HepG2 (cell line): ENCODE measurements around the gene SLC17A9. TPM values are rescaled to one million over a fixed set of nuclear protein-coding genes. Genes with fewer than 3 reads are reported as not detected.

Source experiments
- ATF7 ChIP-seq, 2 experiments: fragments of 450-650 bp in 1 of 2; sonication (generic) in 1 of 2; formaldehyde crosslinking in 1 of 2; IDR thresholded peaks; 2 replicates each; pipeline versions ENCODE4 v1.4.0 to v1.6.1; 2016 to 2020; ENCODE audit warnings: antibody characterized with exemption in 1 of 2, mild to moderate bottlenecking in 1 of 2, missing genetic modification reagents in 1 of 2
- BORCS8-MEF2B ChIP-seq: sonication (generic); formaldehyde crosslinking; IDR thresholded peaks from 2 replicates; pipeline ENCODE4 v1.8.0; 2022; ENCODE audit warnings: mild to moderate bottlenecking, missing genetic modification reagents
- CREB1 ChIP-seq, 2 experiments: fragments of 450-650 bp in 1 of 2; IDR thresholded peaks; 2 replicates each; pipeline ENCODE4 v1.6.1; 2016 to 2017; ENCODE audit warnings: control low read depth in 1 of 2, mild to moderate bottlenecking in 1 of 2, missing compliant biosample characterization in 1 of 2, missing genetic modification characterization in 1 of 2
- FOXK1 ChIP-seq: sonication (generic); formaldehyde crosslinking; IDR thresholded peaks from 2 replicates; pipeline ENCODE4 v1.4.0; 2020; ENCODE audit warnings: low read depth, missing genetic modification reagents, borderline replicate concordance
- HNRNPH1 ChIP-seq: fragments of 200-400 bp; formaldehyde crosslinking; optimal IDR thresholded peaks from 2 replicates; pipeline ENCODE3; 2017; ENCODE audit warnings: mild to moderate bottlenecking, low read depth, low read length
- HOXA7 ChIP-seq: sonication (generic); formaldehyde crosslinking; IDR thresholded peaks from 2 replicates; pipeline ENCODE4 v1.8.1; 2022; ENCODE audit warnings: mild to moderate bottlenecking, missing genetic modification reagents, moderate library complexity
- JUN ChIP-seq: sonication (generic); formaldehyde crosslinking; IDR thresholded peaks from 2 replicates; pipeline ENCODE4 v1.4.0; 2020; ENCODE audit warnings: mild to moderate bottlenecking, missing genetic modification reagents
- NONO ChIP-seq, 2 experiments: fragments of 450-650 bp in 1 of 2; sonication (generic) in 1 of 2; formaldehyde crosslinking in 1 of 2; IDR thresholded peaks in 1 of 2; conservative IDR thresholded peaks in 1 of 2; 2 replicates each; pipeline versions ENCODE4 v1.6.1 to v1.8.0; 2017 to 2022; ENCODE audit warnings: mild to moderate bottlenecking in 1 of 2, missing genetic modification reagents in 1 of 2, moderate library complexity in 1 of 2
- PAWR ChIP-seq: sonication (generic); formaldehyde crosslinking; IDR thresholded peaks from 2 replicates; pipeline ENCODE4 v1.4.0; 2020; ENCODE audit warnings: missing genetic modification reagents, mild to moderate bottlenecking, borderline replicate concordance
- PAX8 ChIP-seq: sonication (generic); formaldehyde crosslinking; IDR thresholded peaks from 2 replicates; pipeline ENCODE4 v1.8.0; 2022; ENCODE audit warnings: mild to moderate bottlenecking, missing genetic modification reagents, borderline replicate concordance
- POLR2A ChIP-seq, 2 experiments: IDR thresholded peaks; 2 replicates each; pipeline ENCODE4 v1.6.1; 2011; ENCODE audit warnings: low read depth in 2 of 2, low read length in 2 of 2, mild to moderate bottlenecking in 1 of 2, moderate library complexity in 1 of 2; ENCODE audit not compliant: insufficient read depth in 1 of 2
- RAD51 ChIP-seq: fragments of 450-650 bp; IDR thresholded peaks from 2 replicates; pipeline ENCODE4 v1.6.1; 2016; ENCODE audit warnings: borderline replicate concordance
- TMF1 ChIP-seq: sonication (generic); formaldehyde crosslinking; IDR thresholded peaks from 2 replicates; pipeline ENCODE4 v1.8.1; 2022; ENCODE audit warnings: low read depth, missing genetic modification reagents
- TOPORS ChIP-seq: sonication (generic); formaldehyde crosslinking; IDR thresholded peaks from 2 replicates; pipeline ENCODE4 v1.8.0; 2023; ENCODE audit warnings: mild to moderate bottlenecking, missing genetic modification reagents
- ZFX ChIP-seq: sonication (generic); formaldehyde crosslinking; IDR thresholded peaks from 2 replicates; pipeline ENCODE4 v1.4.0; 2020; ENCODE audit warnings: mild to moderate bottlenecking, low read depth, missing genetic modification reagents, moderate library complexity
- ZNF232 ChIP-seq: sonication (generic); formaldehyde crosslinking; IDR thresholded peaks from 2 replicates; pipeline ENCODE4 v1.4.0; 2020; ENCODE audit warnings: missing genetic modification reagents, borderline replicate concordance
- ZNF274 ChIP-seq: sonication (generic); formaldehyde crosslinking; IDR thresholded peaks from 2 replicates; pipeline ENCODE4 v1.5.1; 2020; ENCODE audit warnings: mild to moderate bottlenecking, missing genetic modification reagents
- ZNF33B ChIP-seq: sonication (generic); formaldehyde crosslinking; IDR thresholded peaks from 2 replicates; pipeline ENCODE4 v1.5.1; 2020; ENCODE audit warnings: mild to moderate bottlenecking, missing genetic modification reagents
- ZNF44 ChIP-seq: sonication (generic); formaldehyde crosslinking; IDR thresholded peaks from 2 replicates; pipeline ENCODE4 v1.5.1; 2020; ENCODE audit warnings: mild to moderate bottlenecking, missing genetic modification reagents
- ZNF543 ChIP-seq: sonication (generic); formaldehyde crosslinking; IDR thresholded peaks from 2 replicates; pipeline ENCODE4 v1.4.0; 2020; ENCODE audit warnings: mild to moderate bottlenecking, missing genetic modification reagents
- ZNF547 ChIP-seq: sonication (generic); formaldehyde crosslinking; IDR thresholded peaks from 2 replicates; pipeline ENCODE4 v1.5.1; 2020; ENCODE audit warnings: mild to moderate bottlenecking, missing genetic modification reagents
- ZNF598 ChIP-seq: sonication (generic); formaldehyde crosslinking; IDR thresholded peaks from 2 replicates; pipeline ENCODE4 v1.5.1; 2020; ENCODE audit warnings: mild to moderate bottlenecking, missing genetic modification reagents, borderline replicate concordance
- polyA plus RNA-seq, 8 experiments: library from polyadenylated mRNA; depleted of rRNA in 3 of 8; stranded (reverse) in 7 of 8; unstranded in 1 of 8; fragments of >200 nt; fragmentation: Illumina TruSeq in 4 of 8; extraction: Trizol in 4 of 8; gene quantifications; 2 replicates each; pipeline versions ENCODE4 v1.2.1 to v1.2.3, GENCODE V29; 2011 to 2016; ENCODE audit warnings: low read depth in 4 of 8, missing spikeins in 1 of 8, mixed read lengths in 1 of 8; ENCODE audit not compliant: insufficient read depth in 1 of 8
- total RNA-seq, 5 experiments: library from RNA; depleted of rRNA; stranded (reverse); fragments of >200 nt; fragmentation: Illumina TruSeq; extraction: Trizol; gene quantifications; 2 replicates each; pipeline ENCODE4 v1.2.3, GENCODE V29; 2016; ENCODE audit warnings: low read depth in 1 of 5
- TF ChIP-seq, protein P1 (sequence below): sonication (generic); formaldehyde crosslinking; IDR thresholded peaks from 2 replicates; pipeline ENCODE4 v1.5.1; 2020; ENCODE audit warnings: missing genetic modification reagents, mild to moderate bottlenecking, borderline replicate concordance
- TF ChIP-seq, protein P2 (sequence below): IDR thresholded peaks from 2 replicates; pipeline ENCODE4 v1.6.1; 2016; ENCODE audit warnings: missing biosample characterization, missing genetic modification reagents, low read depth
- TF ChIP-seq, protein P3 (sequence below): IDR thresholded peaks from 2 replicates; pipeline ENCODE4 v1.6.1; 2016; ENCODE audit warnings: low read depth, control low read depth

Gene SLC17A9
- total and polyA plus RNA-seq, 2 of the 13 experiments (the other 11 are each of a cell fraction or from before 2014, with no cell fraction given) = 110 to 191 TPM

DNA sequence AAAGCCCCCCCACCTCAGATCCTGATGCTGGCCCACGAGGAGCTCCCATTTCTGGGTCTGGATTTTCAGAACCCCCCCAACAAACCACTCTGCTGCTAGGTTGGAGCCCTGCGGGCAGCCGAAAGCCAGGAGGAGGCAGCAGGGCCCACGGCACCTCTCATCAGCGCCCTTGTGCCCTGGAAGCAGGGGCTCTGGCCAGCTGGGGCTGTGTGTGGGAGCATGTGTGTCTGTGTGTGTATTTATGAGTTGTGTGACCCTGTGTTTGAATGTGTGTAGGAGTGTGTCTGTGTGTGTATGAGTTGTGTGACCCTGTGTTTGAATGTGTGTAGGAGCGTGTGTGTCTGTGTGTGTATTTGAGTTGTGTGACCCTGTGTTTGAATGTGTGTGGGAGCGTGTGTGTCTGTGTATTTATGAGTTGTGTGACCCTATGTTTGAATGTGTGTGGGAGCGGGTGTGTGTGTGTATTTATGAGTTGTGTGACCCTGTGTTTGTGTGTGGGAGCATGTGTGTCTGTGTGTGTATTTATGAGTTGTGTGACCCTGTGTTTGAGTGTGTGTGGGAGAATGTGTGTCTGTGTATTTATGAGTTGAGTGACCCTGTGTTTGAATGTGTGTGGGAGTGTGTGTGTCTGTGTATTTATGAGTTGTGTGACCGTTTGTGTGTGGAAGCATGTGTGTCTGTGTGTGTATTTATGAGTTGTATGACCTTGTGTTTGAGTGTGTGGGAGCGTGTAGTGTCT is 18.9 kb downstream of the SLC17A9 start (continued):
- TF ChIP-seq, protein P1, sequence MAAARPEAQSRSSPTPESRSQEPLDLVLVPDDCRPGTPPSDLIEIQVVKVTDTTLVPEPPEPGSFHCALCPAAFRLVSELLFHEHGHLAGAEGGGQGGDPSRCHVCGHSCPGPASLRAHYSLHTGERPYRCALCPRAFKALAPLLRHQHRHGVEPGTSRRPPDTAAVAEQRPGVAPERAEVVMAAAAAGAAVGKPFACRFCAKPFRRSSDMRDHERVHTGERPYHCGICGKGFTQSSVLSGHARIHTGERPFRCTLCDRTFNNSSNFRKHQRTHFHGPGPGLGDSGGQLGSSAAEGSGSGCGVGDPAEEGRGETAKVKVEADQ = 0 out of 2 replicates have a peak, but pooled peaks have one; percentile 44
- TF ChIP-seq, protein P2, sequence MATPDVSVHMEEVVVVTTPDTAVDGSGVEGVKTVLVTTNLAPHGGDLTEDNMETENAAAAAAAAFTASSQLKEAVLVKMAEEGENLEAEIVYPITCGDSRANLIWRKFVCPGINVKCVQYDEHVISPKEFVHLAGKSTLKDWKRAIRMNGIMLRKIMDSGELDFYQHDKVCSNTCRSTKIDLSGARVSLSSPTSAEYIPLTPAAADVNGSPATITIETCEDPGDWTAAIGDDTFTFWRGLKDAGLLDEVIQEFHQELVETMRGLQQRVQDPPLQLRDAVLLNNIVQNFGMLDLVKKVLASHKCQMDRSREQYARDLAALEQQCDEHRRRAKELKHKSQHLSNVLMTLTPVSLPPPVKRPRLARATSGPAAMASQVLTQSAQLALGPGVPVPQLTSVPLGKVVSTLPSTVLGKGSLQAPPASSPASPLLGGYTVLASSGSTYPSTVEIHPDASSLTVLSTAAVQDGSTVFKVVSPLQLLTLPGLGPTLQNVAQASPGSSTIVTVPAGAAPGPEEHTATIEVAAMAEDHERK (CRISPR knock-in tag) = no peak
- TF ChIP-seq POLR2A (IDR thresholded peaks at IDR 0.05; ENCODE audit: insufficient read depth in 1 of 2, low read depth in 2 of 2, low read length in 2 of 2) (0 out of 4 replicates have a peak, but pooled peaks of 1 of the 2 experiments have one; percentile 6), ZNF598 (CRISPR knock-in tag) (0 out of 2 replicates have a peak, but pooled peaks have one; percentile 18), NONO (IDR thresholded peaks at IDR 0.05) (peak; percentile 40; the same call in 1 of the 2 replicates), NONO (CRISPR knock-in tag; conservative IDR thresholded peaks at IDR 0.05) (no peak), JUN (CRISPR knock-in tag) (peak; percentile 26; the same call in 1 of the 2 replicates), PAX8 (no peak), ZNF274 (CRISPR knock-in tag) (peak; percentile 12; the same call in 1 of the 2 replicates), ZNF44 (peak; percentile 29; the same call in 1 of the 2 replicates), BORCS8-MEF2B (0 out of 2 replicates have a peak, but pooled peaks have one; percentile 30), ZNF33B (CRISPR knock-in tag) (0 out of 2 replicates have a peak, but pooled peaks have one; percentile 65), ZNF232 (no peak), TMF1 (CRISPR knock-in tag) (0 out of 2 replicates have a peak, but pooled peaks have one; percentile 37), PAWR (CRISPR knock-in tag) (0 out of 2 replicates have a peak, but pooled peaks have one; percentile 71), HOXA7 (CRISPR knock-in tag) (0 out of 2 replicates have a peak, but pooled peaks have one; percentile 39), HNRNPH1 (no peak), TOPORS (CRISPR knock-in tag) (0 out of 2 replicates have a peak, but pooled peaks have one; percentile 62), ZNF547 (CRISPR knock-in tag) (peak; percentile 81; the same call in 1 of the 2 replicates), CREB1 (IDR thresholded peaks at IDR 0.05) (peak; percentile 2; the same call in 1 of the 2 replicates), CREB1 (CRISPR knock-in tag; IDR thresholded peaks at IDR 0.05) (no peak), FOXK1 (no peak), ATF7 (IDR thresholded peaks at IDR 0.05) (peak; percentile 4; the same call in 1 of the 2 replicates), ATF7 (CRISPR knock-in tag; IDR thresholded peaks at IDR 0.05) (no peak), ZFX (CRISPR knock-in tag) (peak; percentile 47; the same call in 1 of the 2 replicates), RAD51 (peak; percentile 7; the same call in 1 of the 2 replicates), ZNF543 (CRISPR knock-in tag) (peak; percentile 1; the same call in 1 of the 2 replicates)
- TF ChIP-seq, protein P3, sequence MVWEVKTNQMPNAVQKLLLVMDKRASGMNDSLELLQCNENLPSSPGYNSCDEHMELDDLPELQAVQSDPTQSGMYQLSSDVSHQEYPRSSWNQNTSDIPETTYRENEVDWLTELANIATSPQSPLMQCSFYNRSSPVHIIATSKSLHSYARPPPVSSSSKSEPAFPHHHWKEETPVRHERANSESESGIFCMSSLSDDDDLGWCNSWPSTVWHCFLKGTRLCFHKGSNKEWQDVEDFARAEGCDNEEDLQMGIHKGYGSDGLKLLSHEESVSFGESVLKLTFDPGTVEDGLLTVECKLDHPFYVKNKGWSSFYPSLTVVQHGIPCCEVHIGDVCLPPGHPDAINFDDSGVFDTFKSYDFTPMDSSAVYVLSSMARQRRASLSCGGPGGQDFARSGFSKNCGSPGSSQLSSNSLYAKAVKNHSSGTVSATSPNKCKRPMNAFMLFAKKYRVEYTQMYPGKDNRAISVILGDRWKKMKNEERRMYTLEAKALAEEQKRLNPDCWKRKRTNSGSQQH = 0 out of 2 replicates have a peak, but pooled peaks have one; percentile 11
